Erythroblast (primary cell): ENCODE data around the gene CCNY.

Experiments used
- GATA1 ChIP-seq: IDR thresholded peaks from 2 replicates; pipeline ENCODE4 v1.6.1; 2011; ENCODE audit warnings: low read depth, mild to moderate bottlenecking, control low read depth, low read length, moderate library complexity
- POLR2A ChIP-seq: IDR thresholded peaks from 2 replicates; pipeline ENCODE4 v1.6.1; 2011; ENCODE audit warnings: mild to moderate bottlenecking, low read length

DNA sequence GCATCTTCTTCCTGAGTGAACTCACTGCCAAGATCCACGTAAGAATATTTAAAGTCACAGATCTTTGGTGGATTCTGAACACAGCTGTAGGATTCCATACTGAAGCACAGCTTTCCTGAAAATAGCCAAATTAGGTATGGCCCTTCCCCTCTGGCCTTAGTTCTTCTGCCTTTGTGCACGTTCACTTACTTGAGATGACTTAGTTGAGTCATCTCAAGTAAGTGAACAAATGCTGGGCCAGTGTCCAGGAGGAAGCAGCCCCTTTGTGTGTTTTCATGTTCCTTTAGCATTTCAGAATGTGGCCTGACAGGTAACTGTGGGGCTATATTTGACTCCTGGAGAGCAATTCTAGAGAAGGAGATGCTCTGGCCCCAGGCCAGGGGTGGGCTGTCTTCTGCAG lies 51.5 kb downstream of the CCNY start:
- TF ChIP-seq POLR2A, result no peak
- no peak for TF ChIP-seq GATA1
